HG02884 (cell line): ENCODE measurements around the gene ARHGAP42.

Experiments used
- ATAC-seq: cut with Tn5 transposase; IDR thresholded peaks from one replicate; pipeline ENCODE4 v1.9.1; 2021; ENCODE audit warnings: mild to moderate bottlenecking, moderate library complexity; ENCODE audit not compliant: unreplicated experiment

The ARHGAP42 gene

GRCh38 chr11:100682247-100682969 lies 4.7 kb upstream of the ARHGAP42 start:
- ATAC-seq = no peak

GRCh38 chr11:100683126-100683525 lies 4.0 kb upstream of the ARHGAP42 start:
- ATAC-seq = no peak

GRCh38 chr11:100684101-100685065 lies 2.7 kb upstream of the ARHGAP42 start:
- peak; percentile 26 for ATAC-seq

DNA sequence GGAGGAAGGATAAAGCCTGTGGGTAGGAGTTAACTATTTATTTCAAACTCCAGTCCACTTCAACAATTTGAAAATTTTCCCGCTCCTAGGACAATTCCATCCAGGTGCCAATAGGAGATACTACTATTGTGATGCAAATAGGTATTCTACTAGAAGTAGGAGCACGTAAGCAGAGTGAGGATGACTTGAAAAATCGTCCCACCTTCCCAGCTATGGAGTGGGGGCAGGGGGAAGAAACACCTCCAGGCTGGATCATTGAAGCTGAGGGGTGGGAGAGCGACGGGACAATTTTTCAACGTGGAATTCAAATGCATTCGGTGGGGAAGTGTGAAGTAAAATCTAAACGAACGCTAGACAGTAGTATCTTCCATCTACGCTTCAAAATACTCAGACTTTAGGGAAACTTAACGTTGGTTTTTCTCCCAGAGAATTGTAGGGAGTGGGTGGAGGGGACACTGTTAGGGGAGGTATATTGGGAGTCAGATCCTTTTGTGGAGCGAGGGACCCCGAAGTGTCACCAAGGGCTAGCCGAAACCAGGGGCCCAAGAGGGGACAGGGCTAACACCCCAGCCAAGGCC lies 523 bp upstream of the ARHGAP42 start:
- no peak for ATAC-seq

DNA sequence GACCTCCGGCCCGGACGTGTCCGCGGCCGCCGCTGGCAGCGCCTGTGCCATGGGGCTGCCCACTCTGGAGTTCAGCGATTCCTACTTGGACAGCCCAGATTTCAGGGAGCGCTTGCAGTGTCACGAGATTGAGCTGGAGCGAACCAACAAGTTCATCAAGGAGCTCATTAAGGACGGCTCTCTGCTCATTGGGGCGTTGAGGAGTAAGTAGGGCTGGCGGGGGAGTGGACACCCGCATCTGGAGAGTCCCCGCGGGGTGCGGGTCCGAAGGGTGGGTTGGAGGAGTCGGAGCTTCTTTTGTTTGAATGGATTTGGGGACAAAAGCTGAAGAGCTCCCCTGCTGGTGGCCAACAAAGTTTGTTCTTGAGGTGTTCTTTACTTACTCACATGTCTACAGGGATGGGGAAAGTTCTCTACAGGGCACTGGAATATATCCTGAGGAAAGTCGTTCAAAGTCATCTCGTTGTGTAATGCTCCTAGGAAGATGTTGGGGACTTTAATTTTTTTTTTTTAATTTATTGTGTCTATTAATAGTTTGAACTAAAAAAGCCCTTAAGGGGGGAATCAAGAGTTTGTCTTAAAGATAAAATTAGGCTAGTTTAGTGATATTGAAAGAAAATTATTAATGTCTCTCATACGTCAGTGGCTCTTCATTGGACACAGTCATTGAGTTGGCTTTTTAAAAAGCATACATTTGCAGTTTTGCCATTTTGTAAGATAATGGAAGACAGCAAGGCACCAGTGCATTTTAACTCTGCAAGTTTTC lies 725 bp downstream of the ARHGAP42 start:
- ATAC-seq = peak; percentile 56

- ATAC-seq = no peak
Measured at GRCh38 chr11:100689141-100689540, 2.1 kb downstream of the ARHGAP42 start.

DNA sequence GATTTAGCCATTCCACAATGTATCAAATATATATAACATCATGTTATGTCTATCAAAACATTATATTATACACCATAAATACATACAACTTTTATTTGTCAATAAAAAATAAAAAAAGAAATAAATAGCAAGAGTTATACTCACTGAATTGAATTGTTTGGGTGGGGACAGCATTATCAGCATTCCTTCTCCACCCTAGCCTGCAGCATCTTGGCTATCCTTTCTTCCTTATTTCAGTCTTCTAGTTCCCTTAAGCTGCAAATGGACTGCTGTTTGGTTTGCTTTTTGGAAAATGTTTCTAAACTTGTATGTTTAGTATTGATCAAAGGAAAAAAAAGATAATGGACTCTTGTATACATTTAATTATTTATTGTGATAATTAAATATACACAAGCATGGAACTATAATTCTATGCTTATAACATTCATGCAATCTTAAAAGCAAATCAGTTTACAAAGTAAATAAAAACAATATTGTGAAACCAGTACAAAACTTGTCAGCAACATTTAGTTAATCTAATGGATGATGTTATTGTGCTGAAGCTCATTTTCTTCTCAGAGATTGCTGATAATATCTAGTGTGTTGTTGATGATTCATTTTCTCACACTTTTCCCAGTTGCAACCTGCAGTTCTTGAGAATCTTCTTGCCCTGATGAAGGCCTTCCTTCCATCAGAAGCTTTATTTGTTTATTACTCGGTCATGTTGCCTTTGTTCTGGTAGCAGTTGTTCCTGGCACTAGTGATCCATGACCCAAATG lies 5.0 kb downstream of the ARHGAP42 start:
- ATAC-seq = no peak

- no peak for ATAC-seq
Measured at GRCh38 chr11:100695911-100696310, 8.8 kb downstream of the ARHGAP42 start.

GRCh38 chr11:100703139-100703538 lies 16.1 kb downstream of the ARHGAP42 start:
- no peak for ATAC-seq

- ATAC-seq = no peak
Measured at GRCh38 chr11:100703801-100704575, 16.9 kb downstream of the ARHGAP42 start.

- ATAC-seq = peak; percentile 41
Measured at GRCh38 chr11:100705447-100705846, 18.4 kb downstream of the ARHGAP42 start.

DNA sequence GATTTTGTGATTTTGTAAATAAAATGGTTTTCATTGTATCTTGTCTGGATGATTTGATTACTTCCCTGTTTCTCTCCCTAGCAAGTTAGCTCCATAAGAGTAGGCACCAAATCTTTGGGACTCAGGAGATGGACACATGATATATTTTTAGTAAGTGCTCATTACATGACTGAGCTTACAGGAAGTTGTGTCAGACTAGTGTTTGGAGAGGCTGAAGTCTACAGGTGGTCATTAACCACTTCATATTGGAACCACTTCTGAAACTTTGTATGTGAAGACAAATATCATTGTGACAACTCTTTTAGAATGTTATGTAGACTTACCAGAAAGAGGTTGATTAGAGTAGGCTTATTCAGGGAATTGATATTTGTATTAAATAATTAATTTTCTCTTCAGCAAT lies 19.1 kb downstream of the ARHGAP42 start:
- peak; percentile 43 for ATAC-seq

- ATAC-seq = peak; percentile 84
Measured at GRCh38 chr11:100709233-100709957, 22.3 kb downstream of the ARHGAP42 start.

DNA sequence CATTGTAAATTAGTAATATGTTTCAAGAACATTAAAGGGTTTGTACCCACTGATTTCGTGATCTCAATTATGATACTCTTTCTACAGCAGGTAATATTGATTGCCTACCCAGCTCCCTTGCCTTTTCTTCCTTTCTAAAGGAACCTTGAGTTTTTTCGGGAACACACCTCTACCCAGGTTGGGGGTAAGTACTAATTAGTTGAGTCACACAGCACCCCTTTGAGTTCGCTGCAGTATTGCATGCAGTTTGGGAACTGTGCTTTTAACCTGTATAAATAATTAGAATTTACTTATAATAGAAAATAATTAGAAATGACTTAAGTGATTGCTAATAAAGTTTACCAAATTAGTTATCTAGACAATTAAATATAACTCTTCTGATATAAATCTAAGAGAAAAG lies 24.9 kb downstream of the ARHGAP42 start:
- no peak for ATAC-seq

GRCh38 chr11:100712583-100712982 lies 25.5 kb downstream of the ARHGAP42 start:
- no peak for ATAC-seq

DNA sequence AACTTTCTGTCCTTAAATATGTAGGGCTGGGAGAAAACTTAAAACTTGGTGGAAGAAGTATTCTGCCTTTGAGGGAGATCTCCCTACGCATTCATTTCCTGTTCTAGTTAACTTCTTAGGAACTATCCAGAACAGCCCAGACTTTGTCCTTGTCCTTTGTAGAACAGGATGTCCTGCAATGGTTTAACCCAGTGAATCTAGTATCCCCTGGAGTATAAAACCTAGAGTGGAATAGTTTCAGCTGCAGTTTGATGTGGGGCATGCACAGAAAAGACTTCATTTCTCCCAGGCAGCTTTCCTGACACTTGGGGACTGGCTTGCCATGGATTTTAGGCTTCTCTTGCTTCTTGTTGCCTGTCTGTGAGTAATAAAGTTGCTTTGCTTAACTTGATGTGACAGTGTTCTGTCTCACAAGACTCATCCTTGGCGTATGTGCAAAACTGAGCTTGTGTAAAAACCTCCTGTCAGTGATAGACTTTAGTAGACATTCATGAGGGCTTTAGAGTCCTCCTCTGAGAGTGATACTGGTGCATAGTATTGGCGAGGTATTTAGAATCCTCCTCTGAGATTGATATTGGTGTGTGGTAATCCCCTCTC lies 28.2 kb downstream of the ARHGAP42 start:
- no peak for ATAC-seq

DNA sequence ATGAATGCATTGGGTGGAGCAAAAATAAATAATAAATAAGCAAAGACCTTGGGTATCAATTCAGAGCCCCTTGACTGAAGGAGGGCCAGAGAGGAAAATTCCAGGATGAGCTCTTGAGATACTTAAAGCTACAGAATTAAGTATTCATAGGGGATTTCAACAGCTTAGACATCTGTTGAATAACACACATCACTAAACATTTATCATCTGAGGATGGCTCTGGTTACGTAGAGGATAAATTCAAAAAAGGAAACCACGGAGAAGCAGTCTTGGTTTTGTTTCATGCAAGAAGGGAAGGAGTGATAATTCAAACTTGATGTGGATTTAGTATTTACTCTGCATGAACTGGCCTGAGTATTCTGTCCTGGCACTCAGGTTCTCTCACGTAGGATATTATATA lies 29.8 kb downstream of the ARHGAP42 start:
- ATAC-seq = no peak

GRCh38 chr11:100719362-100719761 lies 32.3 kb downstream of the ARHGAP42 start:
- ATAC-seq = no peak
